K562 (cell line): ENCODE measurements around the gene CNTN4. TPM values are rescaled to one million over a fixed set of nuclear protein-coding genes. Genes with fewer than 3 reads are reported as not detected.

ENCODE experiments used
- ATAC-seq: fragments of 200-7000 bp; cut with Tn5 transposase; 3 replicates; pipeline ENCODE4 v1.9.1; 2020; ENCODE audit warnings: moderate library complexity
- BruUV-seq: library from RNA; stranded (reverse); fragments of 400-500 nt; replicated peaks from 2 replicates; lab custom pipeline; 2021; lab: Mats Ljungman, UMichigan
- CTCF ChIA-PET: fragments of 300-600 bp; formaldehyde crosslinking; extraction: SDS; loops from one replicate; lab custom pipeline; 2021; ENCODE audit warnings: low intra/inter-chr PET ratio; lab: Yijun Ruan, JAX
- POLR2A ChIA-PET: fragments of 300-600, 350-650 bp; sonication (Branson Sonifier 250); formaldehyde crosslinking; extraction: SDS; loops from one replicate; lab custom pipeline; 2021; ENCODE audit warnings: antibody characterized with exemption, inconsistent platforms; lab: Yijun Ruan, JAX
- DNase-seq, 4 experiments: peaks; one replicate each; pipeline versions ENCODE4 v3.0.0 to v3.0.0-alpha.2; 2011 to 2018; ENCODE audit warnings: low spot score in 3 of 4, mixed read lengths in 3 of 4; ENCODE audit errors: extremely low read depth in 1 of 4
- FAIRE-seq: peaks from 2 replicates; lab custom pipeline; 2011; peaks lifted over from hg19 to GRCh38; lab: Jason Lieb, UNC
- H2AFZ ChIP-seq: 2 replicates; pipeline ENCODE4 v1.6.0; 2011; ENCODE audit warnings: low read depth, low read length, control low read depth, inconsistent platforms
- H3K27ac ChIP-seq: fragments of 200-600 bp; 3 replicates; pipeline ENCODE4 v1.8.0; 2011; ENCODE audit warnings: low read depth, mild to moderate bottlenecking, control low read depth, inconsistent platforms, low read length, moderate library complexity, mixed read lengths; ENCODE audit errors: extremely low read depth
- H3K27me3 ChIP-seq, 2 experiments: fragments of 300-600 bp in 1 of 2; 2 replicates in 1 of 2; 3 replicates in 1 of 2; pipeline versions ENCODE4 v1.6.0 to v1.8.0; 2011; ENCODE audit warnings: inconsistent platforms in 2 of 2, low read length in 2 of 2, mild to moderate bottlenecking in 1 of 2, mixed read lengths in 1 of 2, moderate library complexity in 1 of 2; ENCODE audit not compliant: control insufficient read depth in 2 of 2, insufficient read depth in 2 of 2
- H3K36me3 ChIP-seq: fragments of 300-600 bp; 3 replicates; pipeline ENCODE4 v1.8.0; 2011; ENCODE audit warnings: mild to moderate bottlenecking, low read length, inconsistent platforms; ENCODE audit not compliant: control insufficient read depth, insufficient read depth
- H3K4me1 ChIP-seq, 2 experiments: fragments of 200-600 bp in 1 of 2; replicated peaks in 1 of 2; 2 replicates in 1 of 2; 3 replicates in 1 of 2; pipeline versions ENCODE4 v1.5.1 to v1.8.0; 2011; ENCODE audit warnings: inconsistent platforms in 2 of 2, low read length in 2 of 2, mild to moderate bottlenecking in 1 of 2, mixed read lengths in 1 of 2, moderate library complexity in 1 of 2; ENCODE audit not compliant: control insufficient read depth in 2 of 2, insufficient read depth in 2 of 2
- H3K4me2 ChIP-seq: 2 replicates; pipeline ENCODE4 v1.6.1; 2011; ENCODE audit warnings: low read length, control low read depth, inconsistent platforms, mixed read lengths; ENCODE audit not compliant: insufficient read depth
- H3K4me3 ChIP-seq: fragments of 200-600 bp; sonication (generic), shearing (Covaris generic); 2 replicates; pipeline ENCODE4 v1.5.1; 2016; ENCODE audit warnings: control low read depth, inconsistent platforms
- H3K79me2 ChIP-seq: fragments of 200-600 bp; 3 replicates; pipeline ENCODE4 v1.8.0; 2011; ENCODE audit warnings: low read length, inconsistent platforms; ENCODE audit not compliant: control insufficient read depth, insufficient read depth
- H3K9ac ChIP-seq, 2 experiments: 2 replicates each; pipeline versions ENCODE4 v1.6.0 to v1.6.1; 2011; ENCODE audit warnings: low read depth in 2 of 2, low read length in 2 of 2, control low read depth in 1 of 2, inconsistent platforms in 1 of 2, mild to moderate bottlenecking in 1 of 2, mixed read lengths in 1 of 2; ENCODE audit not compliant: insufficient read depth in 1 of 2
- H3K9me1 ChIP-seq: one replicate; pipeline ENCODE4 v1.6.0; 2011; ENCODE audit warnings: inconsistent platforms, mild to moderate bottlenecking, low read length, moderate library complexity; ENCODE audit not compliant: control insufficient read depth, insufficient read depth
- H3K9me3 ChIP-seq: replicated peaks from 2 replicates; pipeline ENCODE4 v1.5.1; 2011; ENCODE audit warnings: low read depth, low read length, inconsistent platforms; ENCODE audit not compliant: control insufficient read depth, insufficient read depth
- H4K20me1 ChIP-seq: replicated peaks from 2 replicates; pipeline ENCODE4 v1.6.1; 2011; ENCODE audit warnings: low read length, inconsistent platforms, mixed read lengths; ENCODE audit not compliant: control insufficient read depth, insufficient read depth
- BRD4 ChIP-seq: fragments of 200-600 bp; sonication (generic); IDR thresholded peaks from 2 replicates; pipeline ENCODE4 v1.6.1; 2017; ENCODE audit warnings: inconsistent platforms
- CXXC5 ChIP-seq: fragments of 250-450 bp; sonication (Bioruptor Pico); IDR thresholded peaks from 2 replicates; pipeline ENCODE4 v1.8.0; 2022; ENCODE audit warnings: inconsistent platforms, mild to moderate bottlenecking, moderate library complexity
- DPF2 ChIP-seq: fragments of 450-650 bp; IDR thresholded peaks from 2 replicates; pipeline ENCODE4 v1.6.1; 2016
- ERF ChIP-seq: fragments of 450-650 bp; formaldehyde crosslinking; IDR thresholded peaks from 2 replicates; pipeline ENCODE4 v1.4.0; 2020; ENCODE audit warnings: mild to moderate bottlenecking, mixed read lengths
- JUNB ChIP-seq: fragments of 450-650 bp; formaldehyde crosslinking; conservative IDR thresholded peaks from 2 replicates; pipeline ENCODE4 v1.4.0; 2020; ENCODE audit warnings: mild to moderate bottlenecking
- MCM3 ChIP-seq: fragments of 450-650 bp; IDR thresholded peaks from 2 replicates; pipeline ENCODE4 v1.6.1; 2016
- MXI1 ChIP-seq: IDR thresholded peaks from 2 replicates; pipeline ENCODE4 v1.6.1; 2011; ENCODE audit warnings: low read depth, mild to moderate bottlenecking, improper control_type of control experiment, low read length
- NFATC3 ChIP-seq: fragments of 450-650 bp; IDR thresholded peaks from 2 replicates; pipeline ENCODE4 v1.6.1; 2017; ENCODE audit warnings: mild to moderate bottlenecking
- PHTF2 ChIP-seq: fragments of 250-450 bp; sonication (Bioruptor Pico); IDR thresholded peaks from 2 replicates; pipeline ENCODE4 v1.5.0; 2021; ENCODE audit warnings: mild to moderate bottlenecking
- PRPF4 ChIP-seq: fragments of 200-400 bp; formaldehyde crosslinking; IDR thresholded peaks from one replicate; pipeline ENCODE4 v1.6.1; 2017; ENCODE audit warnings: low read length, low read depth, mild to moderate bottlenecking; ENCODE audit not compliant: insufficient read depth, poor library complexity, severe bottlenecking
- RFX7 ChIP-seq: fragments of 250-450 bp; sonication (Bioruptor Pico); IDR thresholded peaks from 2 replicates; pipeline ENCODE4 v1.5.1; 2021; ENCODE audit warnings: mild to moderate bottlenecking
- SIX5 ChIP-seq, 2 experiments: IDR thresholded peaks; 2 replicates each; pipeline ENCODE4 v1.6.1; 2011; ENCODE audit warnings: low read length in 2 of 2, borderline replicate concordance in 1 of 2, low read depth in 1 of 2, mild to moderate bottlenecking in 1 of 2, moderate library complexity in 1 of 2; ENCODE audit not compliant: insufficient read depth in 1 of 2
- SMARCC2 ChIP-seq: fragments of 450-650 bp; IDR thresholded peaks from 2 replicates; pipeline ENCODE4 v1.6.1; 2017; ENCODE audit warnings: antibody characterized with exemption, moderate library complexity, mild to moderate bottlenecking, low read depth
- STAT5B ChIP-seq: fragments of 250-450 bp; sonication (Bioruptor Pico); IDR thresholded peaks from 2 replicates; pipeline ENCODE4 v1.8.0; 2021; ENCODE audit warnings: mild to moderate bottlenecking, inconsistent platforms
- TFAM ChIP-seq: fragments of 250-450 bp; sonication (Bioruptor Pico); conservative IDR thresholded peaks from 2 replicates; pipeline ENCODE4 v1.5.0; 2021; ENCODE audit warnings: mild to moderate bottlenecking, moderate library complexity
- WGBS: fragments of 100-300 bp; shearing (Covaris generic); methylation state at CpG from one replicate; pipeline ENCODE4 v1.1.6; 2016; ENCODE audit warnings: low coverage, mixed read lengths; ENCODE audit not compliant: insufficient coverage; ENCODE audit errors: missing lambda C conversion rate; 5-methylcytosine and 5-hydroxymethylcytosine counted together
- in situ Hi-C: fragments of 300-500 bp; cut with MboI; formaldehyde crosslinking; loops from 4 replicates; pipeline ENCODE4 v1.15.0; 2018; ENCODE audit warnings: inconsistent platforms, mixed read lengths
- intact Hi-C: fragments of 100-400 bp; cut with micrococcal nuclease; formaldehyde crosslinking; loops from 2 replicates; pipeline ENCODE4 v1.14.2; 2022
- polyA plus RNA-seq, 8 experiments: library from polyadenylated mRNA; depleted of rRNA in 4 of 8; stranded (reverse) in 5 of 8; unstranded in 3 of 8; fragments of >200 nt; fragmentation: Nextera tagmentation in 2 of 8; fragmentation: Illumina TruSeq in 1 of 8; extraction: Ambion mirVana in 2 of 8; extraction: Trizol in 1 of 8; gene quantifications; 2 replicates each; pipeline versions ENCODE4 v1.2.1 to v1.2.3, GENCODE V29; 2011 to 2014; ENCODE audit warnings: inconsistent platforms in 1 of 8, missing spikeins in 1 of 8
- total RNA-seq, 7 experiments: library from RNA; depleted of rRNA in 6 of 7; stranded (reverse); fragments of >200 nt in 6 of 7; fragmentation: Illumina TruSeq in 2 of 7; extraction: Trizol in 2 of 7; gene quantifications; 2 replicates each; pipeline versions ENCODE4 v1.2.1 to v1.2.3, GENCODE V29; 2011 to 2021; ENCODE audit warnings: low replicate concordance in 1 of 7
- TF ChIP-seq, protein P1 (sequence below): fragments of 450-650 bp; IDR thresholded peaks from 2 replicates; pipeline ENCODE4 v1.6.1; 2016; ENCODE audit warnings: borderline replicate concordance
- TF ChIP-seq, protein P2 (sequence below): conservative IDR thresholded peaks from 2 replicates; pipeline ENCODE4 v1.6.1; 2011; ENCODE audit warnings: low read depth, mild to moderate bottlenecking, low read length; ENCODE audit not compliant: control insufficient read depth

The CNTN4 gene
- total and polyA plus RNA-seq, 9 of the 15 experiments (the other 6 are each of a cell fraction or from before 2014, with no cell fraction given) = not detected

DNA sequence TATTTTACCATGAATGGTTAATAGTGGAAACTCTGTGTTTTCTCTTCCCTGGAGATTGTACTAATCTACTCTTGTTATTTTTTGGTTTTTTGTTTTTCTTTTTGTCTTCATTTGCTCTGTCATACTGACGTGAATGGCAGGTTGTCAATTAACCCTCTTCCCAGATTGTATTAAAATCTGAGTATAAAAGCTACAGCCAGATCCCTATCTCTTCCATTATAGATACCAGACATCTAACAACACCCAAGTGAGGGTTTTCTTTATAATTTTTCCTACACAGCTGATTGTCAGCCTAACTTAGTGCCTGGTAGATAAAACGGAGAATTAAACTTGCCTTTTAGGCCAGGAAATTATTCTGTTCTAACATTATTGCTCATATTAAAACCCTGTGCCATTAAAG, 848.9 kb downstream of the CNTN4 start:
- in situ Hi-C loops = no loop called here
- WGBS = 3% methylated on average over 2 of the region's 2 CpGs

DNA sequence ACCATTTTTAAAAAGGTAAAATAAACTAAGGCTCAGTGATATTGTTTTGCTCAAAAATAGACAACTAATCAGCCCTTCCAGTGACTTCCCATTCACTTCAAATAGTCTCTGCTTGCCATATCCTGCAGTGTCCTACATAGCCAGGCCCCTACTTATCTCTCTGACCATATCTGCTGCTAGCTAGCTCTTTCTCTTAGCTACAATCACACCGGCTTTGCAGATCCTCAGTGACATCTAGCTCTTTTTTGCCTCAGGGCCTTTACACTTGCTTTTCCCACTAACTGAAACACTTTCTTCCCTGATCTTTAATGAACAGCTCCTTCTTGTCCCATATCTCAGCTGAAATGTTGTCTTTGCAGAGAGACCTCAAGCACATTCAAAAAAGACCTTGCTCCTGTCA, 850.2 kb downstream of the CNTN4 start:
- in situ Hi-C loops = no loop called here
- Histone ChIP-seq H3K4me1 (no peaks in the 10 kb centered on the region), H3K36me3 (no peaks in the 10 kb centered on the region), H3K9me3 (no peaks in the 10 kb centered on the region; the same call in 1 of the 2 replicates), H3K27ac (no peak overlapping the region), H3K9me1 (no peaks in the 10 kb centered on the region), H3K27me3 (no peaks in the 10 kb centered on the region), H3K9ac (no peak overlapping the region), H2AFZ (no peak overlapping the region), H4K20me1 (no peaks in the 10 kb centered on the region), H3K4me3 (no peak overlapping the region), H3K4me2 (no peak overlapping the region), H3K79me2 (no peaks in the 10 kb centered on the region)
- POLR2A ChIA-PET = interaction anchor here (0.8 kb wide), 1 partner anchor 1338 kb away, joined by 3 read pairs; no protein-coding TSS in a partner anchor
- CTCF ChIA-PET = no interaction called here
- BruUV-seq = no TSS peak
- DNase-seq (no peak), ATAC-seq (no peak), FAIRE-seq (no peak)
- intact Hi-C loops = no loop called here
- WGBS = 0% methylated on average over 1 of the region's 1 CpG
- TF ChIP-seq JUNB (CRISPR knock-in tag) (no peak), PRPF4 (no peak), MXI1 (no peak), RFX7 (CRISPR knock-in tag) (no peak), TFAM (CRISPR knock-in tag) (no peak), DPF2 (no peak), NFATC3 (no peak), SIX5 (IDR thresholded peaks at IDR 0.05; ENCODE audit: borderline replicate concordance in 1 of 2, insufficient read depth in 1 of 2, low read depth in 1 of 2, low read length in 2 of 2) (no peak), PHTF2 (CRISPR knock-in tag) (no peak), STAT5B (CRISPR knock-in tag) (no peak), CXXC5 (no peak), BRD4 (no peak)
- TF ChIP-seq, protein P1, sequence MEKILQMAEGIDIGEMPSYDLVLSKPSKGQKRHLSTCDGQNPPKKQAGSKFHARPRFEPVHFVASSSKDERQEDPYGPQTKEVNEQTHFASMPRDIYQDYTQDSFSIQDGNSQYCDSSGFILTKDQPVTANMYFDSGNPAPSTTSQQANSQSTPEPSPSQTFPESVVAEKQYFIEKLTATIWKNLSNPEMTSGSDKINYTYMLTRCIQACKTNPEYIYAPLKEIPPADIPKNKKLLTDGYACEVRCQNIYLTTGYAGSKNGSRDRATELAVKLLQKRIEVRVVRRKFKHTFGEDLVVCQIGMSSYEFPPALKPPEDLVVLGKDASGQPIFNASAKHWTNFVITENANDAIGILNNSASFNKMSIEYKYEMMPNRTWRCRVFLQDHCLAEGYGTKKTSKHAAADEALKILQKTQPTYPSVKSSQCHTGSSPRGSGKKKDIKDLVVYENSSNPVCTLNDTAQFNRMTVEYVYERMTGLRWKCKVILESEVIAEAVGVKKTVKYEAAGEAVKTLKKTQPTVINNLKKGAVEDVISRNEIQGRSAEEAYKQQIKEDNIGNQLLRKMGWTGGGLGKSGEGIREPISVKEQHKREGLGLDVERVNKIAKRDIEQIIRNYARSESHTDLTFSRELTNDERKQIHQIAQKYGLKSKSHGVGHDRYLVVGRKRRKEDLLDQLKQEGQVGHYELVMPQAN = no peak
- TF ChIP-seq, protein P2, sequence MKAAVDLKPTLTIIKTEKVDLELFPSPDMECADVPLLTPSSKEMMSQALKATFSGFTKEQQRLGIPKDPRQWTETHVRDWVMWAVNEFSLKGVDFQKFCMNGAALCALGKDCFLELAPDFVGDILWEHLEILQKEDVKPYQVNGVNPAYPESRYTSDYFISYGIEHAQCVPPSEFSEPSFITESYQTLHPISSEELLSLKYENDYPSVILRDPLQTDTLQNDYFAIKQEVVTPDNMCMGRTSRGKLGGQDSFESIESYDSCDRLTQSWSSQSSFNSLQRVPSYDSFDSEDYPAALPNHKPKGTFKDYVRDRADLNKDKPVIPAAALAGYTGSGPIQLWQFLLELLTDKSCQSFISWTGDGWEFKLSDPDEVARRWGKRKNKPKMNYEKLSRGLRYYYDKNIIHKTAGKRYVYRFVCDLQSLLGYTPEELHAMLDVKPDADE = no peak

More for the DNA sequence above, 848.9 kb downstream of the CNTN4 start:
- FAIRE-seq = no peak
- H3K9me1 ChIP-seq = no peaks in the 10 kb centered on the region
- no peaks in the 10 kb centered on the region for H3K27me3 ChIP-seq
- DNase-seq = no peak
- H3K9me3 ChIP-seq = no peaks in the 10 kb centered on the region; the same call in 1 of the 2 replicates
- no peak overlapping the region for H3K4me2 ChIP-seq
- ChIA-PET POLR2A (no interaction called here), CTCF (no interaction called here)
- H2AFZ ChIP-seq = no peak overlapping the region
- intact Hi-C loops = no loop called here
- ATAC-seq = no peak
- H3K79me2 ChIP-seq = no peaks in the 10 kb centered on the region
- BruUV-seq = no TSS peak
- H3K4me1 ChIP-seq = no peaks in the 10 kb centered on the region
- no peak overlapping the region for H3K27ac ChIP-seq
- TF ChIP-seq SMARCC2 (no peak), MCM3 (no peak), ERF (CRISPR knock-in tag) (no peak)
- no peak overlapping the region for H3K9ac ChIP-seq
- no peaks in the 10 kb centered on the region for H3K36me3 ChIP-seq
- no peak overlapping the region for H3K4me3 ChIP-seq
- no peaks in the 10 kb centered on the region for H4K20me1 ChIP-seq
